OCI-LY1 (cell line): ENCODE results near the gene KAT8.
"Not testable (repeated sequence)": the region's sequence is repeated elsewhere in the genome, so short reads cannot be mapped to it uniquely, and the experiment has no call there.

Experiments used
- H2AFZ ChIP-seq: fragments of 200-600 bp; sonication (generic), shearing (Covaris generic); 2 replicates; pipeline ENCODE4 v1.6.0; 2014; ENCODE audit warnings: antibody characterized with exemption, mild to moderate bottlenecking, low read length
- H3F3A ChIP-seq: fragments of 200-600 bp; sonication (generic), shearing (Covaris generic); 2 replicates; pipeline ENCODE4 v1.6.0; 2014; ENCODE audit warnings: mild to moderate bottlenecking, antibody characterized with exemption, low read length, moderate library complexity; ENCODE audit not compliant: insufficient read depth
- H3K27ac ChIP-seq: fragments of 200-600 bp; sonication (generic); 2 replicates; pipeline ENCODE4 v1.5.1; 2014; ENCODE audit warnings: low read length, mixed run types, mild to moderate bottlenecking, low read depth; ENCODE audit not compliant: poor library complexity, severe bottlenecking
- H3K27me3 ChIP-seq: fragments of 200-600 bp; sonication (generic); 2 replicates; pipeline ENCODE4 v1.6.0; 2014; ENCODE audit warnings: antibody characterized with exemption, mild to moderate bottlenecking, low read length, moderate library complexity; ENCODE audit not compliant: insufficient read depth
- H3K36me3 ChIP-seq: fragments of 200-600 bp; sonication (generic); 2 replicates; pipeline ENCODE4 v1.6.1; 2014; ENCODE audit warnings: mild to moderate bottlenecking, antibody characterized with exemption, low read length, moderate library complexity, mixed read lengths; ENCODE audit not compliant: insufficient read depth
- H3K4me1 ChIP-seq: fragments of 200-600 bp; sonication (generic); 2 replicates; pipeline ENCODE4 v1.5.1; 2014; ENCODE audit warnings: mild to moderate bottlenecking, low read length, moderate library complexity; ENCODE audit not compliant: insufficient read depth, severe bottlenecking
- H3K4me2 ChIP-seq: fragments of 200-600 bp; sonication (generic), shearing (Covaris generic); 2 replicates; pipeline ENCODE4 v1.6.1; 2014; ENCODE audit warnings: low read length
- H3K4me3 ChIP-seq: fragments of 200-600 bp; sonication (generic); 2 replicates; pipeline ENCODE4 v1.5.1; 2014; ENCODE audit warnings: low read length, low read depth, mild to moderate bottlenecking, mixed read lengths; ENCODE audit not compliant: poor library complexity, severe bottlenecking
- H3K79me2 ChIP-seq: fragments of 200-600 bp; shearing (Covaris generic); 2 replicates; pipeline ENCODE4 v1.6.1; 2016; ENCODE audit warnings: mixed run types, low read length, mixed read lengths; ENCODE audit not compliant: insufficient read depth
- H3K9ac ChIP-seq: fragments of 200-600 bp; sonication (generic), shearing (Covaris generic); 2 replicates; pipeline ENCODE4 v1.6.1; 2014; ENCODE audit warnings: mild to moderate bottlenecking, low read length, mixed read lengths
- H3K9me2 ChIP-seq: fragments of 200-600 bp; sonication (generic), shearing (Covaris generic); 2 replicates; pipeline ENCODE4 v1.6.1; 2014; ENCODE audit warnings: low read depth, mild to moderate bottlenecking, low read length, mixed read lengths
- H3K9me3 ChIP-seq: fragments of 200-600 bp; shearing (Covaris generic); 2 replicates; pipeline ENCODE4 v1.6.1; 2014; ENCODE audit warnings: low read length, mixed read lengths
- H4K20me1 ChIP-seq: fragments of 200-600 bp; sonication (generic), shearing (Covaris generic); 2 replicates; pipeline ENCODE4 v1.6.0; 2016; ENCODE audit warnings: mild to moderate bottlenecking, low read length; ENCODE audit not compliant: insufficient read depth
- CTCF ChIP-seq: fragments of 200-600 bp; sonication (generic), shearing (Covaris generic); IDR thresholded peaks from 2 replicates; pipeline ENCODE4 v1.5.1; 2017; ENCODE audit warnings: mild to moderate bottlenecking, antibody characterized with exemption, low read length, moderate library complexity, mixed read lengths
- EZH2 ChIP-seq: fragments of 200-600 bp; sonication (generic), shearing (Covaris generic); IDR thresholded peaks from 2 replicates; pipeline ENCODE4 v1.8.0; 2017; ENCODE audit warnings: borderline replicate concordance, mixed run types, mild to moderate bottlenecking, antibody characterized with exemption, low read length, moderate library complexity, mixed read lengths

KAT8 gene

GRCh38 chr16:31094424-31095120 is 22.9 kb upstream of the KAT8 start, which contains the start of gene VKORC1:
Gene VKORC1 (minus strand): TSS chr16:31094797. CDS start chr16:31094729, 68 bp downstream.
- H3K4me3 ChIP-seq, result peak within 1 kb of the TSS; percentile 86
- no peaks in the 10 kb centered on the region for H3F3A ChIP-seq
- no peak for TF ChIP-seq EZH2
- TF ChIP-seq CTCF, result no peak
- H3K79me2 ChIP-seq, result no peaks in the 10 kb centered on the region
- peak within 1 kb of the TSS; percentile 81 for H3K4me2 ChIP-seq
- H4K20me1 ChIP-seq, result no peaks in the 10 kb centered on the region
- H3K9me3 ChIP-seq, result no peaks in the 10 kb centered on the region
- no peaks in the 10 kb centered on the region for H3K9me2 ChIP-seq
- peaks cover 16% of the 10 kb centered on the region; the same call in 1 of the 2 replicates for H3K36me3 ChIP-seq
- peak within 1 kb of the TSS; percentile 84; the same call in 1 of the 2 replicates for H2AFZ ChIP-seq
- no peaks in the 10 kb centered on the region for H3K27me3 ChIP-seq
- H3K27ac ChIP-seq, result peak within 1 kb of the TSS; percentile 67
- peaks cover 16% of the 10 kb centered on the region for H3K4me1 ChIP-seq
- H3K9ac ChIP-seq, result peak within 1 kb of the TSS; percentile 86

GRCh38 chr16:31099860-31100638 is 17.4 kb upstream of the KAT8 start:
- TF ChIP-seq CTCF, result no peak
- TF ChIP-seq EZH2, result no peak
- H3K4me2 ChIP-seq, result no peak overlapping the region
- H3K9me2 ChIP-seq, result no peaks in the 10 kb centered on the region
- H3F3A ChIP-seq, result no peaks in the 10 kb centered on the region
- peaks cover 8% of the 10 kb centered on the region for H3K4me1 ChIP-seq
- H3K27me3 ChIP-seq, result no peaks in the 10 kb centered on the region
- H3K9ac ChIP-seq, result no peak overlapping the region
- no peaks in the 10 kb centered on the region for H3K79me2 ChIP-seq
- no peaks in the 10 kb centered on the region for H4K20me1 ChIP-seq
- no peak overlapping the region for H2AFZ ChIP-seq
- no peaks in the 10 kb centered on the region for H3K36me3 ChIP-seq
- H3K4me3 ChIP-seq, result no peak overlapping the region
- H3K27ac ChIP-seq, result no peak overlapping the region
- no peaks in the 10 kb centered on the region for H3K9me3 ChIP-seq

- H3K4me1 ChIP-seq, H3K36me3 ChIP-seq, H3K9ac ChIP-seq, H3K27me3 ChIP-seq, H3K9me3 ChIP-seq, H2AFZ ChIP-seq, H3K27ac ChIP-seq, H3K4me3 ChIP-seq, H3K9me2 ChIP-seq, H3K79me2 ChIP-seq, H4K20me1 ChIP-seq, H3F3A ChIP-seq, H3K4me2 ChIP-seq: not testable (repeated sequence)
Measured at GRCh38 chr16:31100876-31101641, 16.4 kb upstream of the KAT8 start.
